GM12878 (cell line): ENCODE results near the gene RSKR. TPM values are rescaled to one million over a fixed set of nuclear protein-coding genes. Genes with fewer than 3 reads are reported as not detected.

ENCODE experiments used
- BCL11A ChIP-seq: IDR thresholded peaks from 2 replicates; pipeline ENCODE4 v1.6.1; 2011; ENCODE audit warnings: low read depth, low read length
- BCL3 ChIP-seq: IDR thresholded peaks from 2 replicates; pipeline ENCODE4 v1.6.1; 2011; ENCODE audit warnings: borderline replicate concordance, low read depth, mild to moderate bottlenecking, moderate library complexity, low read length; ENCODE audit not compliant: insufficient read depth, poor library complexity, severe bottlenecking
- CBX3 ChIP-seq: fragments of 200-600 bp; sonication (generic); IDR thresholded peaks from 2 replicates; pipeline ENCODE4 v1.6.1; 2016; ENCODE audit warnings: low read depth, borderline replicate concordance
- CHD1 ChIP-seq: IDR thresholded peaks from 2 replicates; pipeline ENCODE4 v1.6.1; 2012; ENCODE audit warnings: low read depth, low read length, improper control_type of control experiment
- CREB1 ChIP-seq: IDR thresholded peaks from 2 replicates; pipeline ENCODE4 v1.6.1; 2012; ENCODE audit warnings: low read depth, mild to moderate bottlenecking, inconsistent platforms
- HDAC6 ChIP-seq: fragments of 200-600 bp; sonication (generic); IDR thresholded peaks from one replicate; pipeline ENCODE4 v1.8.0; 2017; ENCODE audit warnings: antibody characterized with exemption; ENCODE audit not compliant: unreplicated experiment
- IKZF1 ChIP-seq: fragments of 450-650 bp; conservative IDR thresholded peaks from 2 replicates; pipeline ENCODE4 v1.6.1; 2017; ENCODE audit warnings: antibody characterized with exemption, mild to moderate bottlenecking
- IKZF2 ChIP-seq, 2 experiments: fragments of 450-650 bp; IDR thresholded peaks; 2 replicates each; pipeline ENCODE4 v1.6.1; 2017; ENCODE audit warnings: mild to moderate bottlenecking in 2 of 2, moderate library complexity in 2 of 2
- JUNB ChIP-seq: IDR thresholded peaks from 2 replicates; pipeline ENCODE4 v1.6.1; 2016; ENCODE audit warnings: antibody characterized with exemption, mild to moderate bottlenecking
- KAT2A ChIP-seq: conservative IDR thresholded peaks from 2 replicates; pipeline ENCODE4 v1.6.1; 2011; ENCODE audit warnings: low read depth, low read length; ENCODE audit not compliant: control insufficient read depth
- MEF2A ChIP-seq: IDR thresholded peaks from 2 replicates; pipeline ENCODE4 v1.6.1; 2011; ENCODE audit warnings: low read depth, mild to moderate bottlenecking, low read length, moderate library complexity; ENCODE audit not compliant: insufficient read depth
- MLLT1 ChIP-seq: fragments of 450-650 bp; IDR thresholded peaks from 2 replicates; pipeline ENCODE4 v1.6.1; 2016; ENCODE audit warnings: mild to moderate bottlenecking
- MTA3 ChIP-seq: IDR thresholded peaks from 2 replicates; pipeline ENCODE4 v1.6.1; 2012; ENCODE audit warnings: low read length, inconsistent platforms, borderline replicate concordance
- NRF1 ChIP-seq: conservative IDR thresholded peaks from 2 replicates; pipeline ENCODE4 v1.6.1; 2011; ENCODE audit warnings: mild to moderate bottlenecking, low read depth, low read length, improper control_type of control experiment
- PBX3 ChIP-seq: IDR thresholded peaks from 2 replicates; pipeline ENCODE4 v1.6.1; 2011; ENCODE audit warnings: mild to moderate bottlenecking, low read depth, low read length, moderate library complexity; ENCODE audit not compliant: insufficient replicate concordance
- POU2F2 ChIP-seq: IDR thresholded peaks from 3 replicates; pipeline ENCODE4 v1.6.1; 2011; ENCODE audit warnings: low read depth, mild to moderate bottlenecking, low read length, borderline replicate concordance
- PRDM15 ChIP-seq: fragments of 450-650 bp; formaldehyde crosslinking; IDR thresholded peaks from 2 replicates; pipeline ENCODE4 v1.4.0; 2020; ENCODE audit warnings: mild to moderate bottlenecking, moderate library complexity
- RCOR1 ChIP-seq: conservative IDR thresholded peaks from 2 replicates; pipeline ENCODE4 v1.6.1; 2012; ENCODE audit warnings: low read depth, low read length, improper control_type of control experiment
- STAT3 ChIP-seq: IDR thresholded peaks from 2 replicates; pipeline ENCODE4 v1.6.1; 2011; ENCODE audit warnings: low read depth, low read length, improper control_type of control experiment
- TBL1XR1 ChIP-seq: IDR thresholded peaks from 2 replicates; pipeline ENCODE4 v1.6.1; 2012; ENCODE audit warnings: low read depth, low read length, improper control_type of control experiment
- polyA plus RNA-seq, 11 experiments: library from polyadenylated mRNA; depleted of rRNA in 4 of 11; unstranded in 6 of 11; stranded (reverse) in 5 of 11; fragments of >200 nt; fragmentation: Nextera tagmentation in 4 of 11; fragmentation: Illumina TruSeq in 1 of 11; extraction: Ambion mirVana in 4 of 11; extraction: Trizol in 1 of 11; gene quantifications; 1 replicate in 1 of 11; 2 replicates in 10 of 11; pipeline versions ENCODE4 v1.2.1 to v1.2.3, GENCODE V29; 2011 to 2016; ENCODE audit warnings: inconsistent platforms in 2 of 11, missing spikeins in 2 of 11, low read depth in 1 of 11
- total RNA-seq, 4 experiments: library from RNA; depleted of rRNA in 3 of 4; stranded (reverse); fragments of >200 nt in 3 of 4; fragmentation: Illumina TruSeq in 1 of 4; extraction: Trizol in 1 of 4; gene quantifications; 2 replicates each; pipeline versions ENCODE4 v1.2.1 to v1.2.3, GENCODE V29; 2013 to 2021

RSKR gene
- total and polyA plus RNA-seq, 10 of the 15 experiments (the other 5 are each of a cell fraction or from before 2014, with no cell fraction given): 0.52 to 22.4 (median 8.7) TPM

GRCh38 chr17:28661635-28662526 lies 47.9 kb upstream of the RSKR start, which contains the start of the genes SDF2 and SUPT6H (continued):
- TF ChIP-seq PRDM15 (no peak), CHD1 (no peak), KAT2A (no peak), MEF2A (no peak), BCL3 (no peak), CBX3 (no peak), JUNB (no peak), CREB1 (peak; percentile 96), BCL11A (no peak), IKZF1 (peak; percentile 75), NRF1 (no peak), STAT3 (no peak), IKZF2 (IDR thresholded peaks at IDR 0.05) (peak; percentile 57 to 73), POU2F2 (no peak; the same call in 1 of the 3 replicates), PBX3 (no peak), TBL1XR1 (no peak; the same call in 1 of the 2 replicates), MLLT1 (peak; percentile 51), MTA3 (peak; percentile 45; the same call in 1 of the 2 replicates), RCOR1 (no peak), HDAC6 (no peak)
